GM12878 (cell line): ENCODE results near the gene BBS4. TPM values are rescaled to one million over a fixed set of nuclear protein-coding genes. Genes with fewer than 3 reads are reported as not detected.

Experiments used
- ATAC-seq: fragments of 200-7000 bp; cut with Tn5 transposase; 3 replicates; pipeline ENCODE4 v1.9.1; 2020; ENCODE audit warnings: mild to moderate bottlenecking, moderate library complexity
- BruUV-seq: library from RNA; stranded (reverse); fragments of 400-500 nt; replicated peaks from 2 replicates; lab custom pipeline; 2021; lab: Mats Ljungman, UMichigan
- CTCF ChIA-PET: fragments of 300-600 bp; sonication (Branson Sonifier 250); formaldehyde crosslinking; extraction: SDS; loops from one replicate; lab custom pipeline; 2021; ENCODE audit warnings: inconsistent platforms; lab: Yijun Ruan, JAX
- POLR2A ChIA-PET: fragments of 350-600 bp; formaldehyde crosslinking; extraction: SDS; loops from one replicate; lab custom pipeline; 2021; ENCODE audit warnings: inconsistent platforms; lab: Charles Lee
- RAD21 ChIA-PET: fragments of 300-600 bp; sonication (Branson Sonifier 250); formaldehyde crosslinking; loops from one replicate; lab custom pipeline; 2023; ENCODE audit warnings: antibody characterized with exemption; ENCODE audit not compliant: unreplicated experiment; lab: Charles Lee
- SMC1A ChIA-PET: fragments of 300-600 bp; sonication (Branson Sonifier 250); formaldehyde crosslinking; loops from one replicate; lab custom pipeline; 2023; ENCODE audit not compliant: unreplicated experiment, uncharacterized antibody; lab: Charles Lee
- DNase-seq: peaks from one replicate; pipeline ENCODE4 v3.0.0-alpha.2; 2011; ENCODE audit warnings: low read depth, low spot score
- FAIRE-seq: peaks from 3 replicates; lab custom pipeline; 2011; peaks lifted over from hg19 to GRCh38; lab: Jason Lieb, UNC
- H2AFZ ChIP-seq: 2 replicates; pipeline ENCODE4 v1.6.0; 2011; ENCODE audit warnings: low read depth, low read length, control low read depth; ENCODE audit not compliant: control insufficient read depth
- H3K27ac ChIP-seq: 2 replicates; pipeline ENCODE4 v1.5.1; 2011; ENCODE audit warnings: control low read depth; ENCODE audit not compliant: control insufficient read depth, insufficient read depth
- H3K27me3 ChIP-seq, 2 experiments: replicated peaks in 1 of 2; 2 replicates each; pipeline versions ENCODE4 v1.6.0 to v1.6.1; 2011; ENCODE audit warnings: low read length in 1 of 2; ENCODE audit not compliant: control insufficient read depth in 2 of 2, insufficient read depth in 2 of 2
- H3K36me3 ChIP-seq, 2 experiments: 2 replicates each; pipeline ENCODE4 v1.5.1; 2011; ENCODE audit warnings: low read length in 1 of 2; ENCODE audit not compliant: control insufficient read depth in 2 of 2, insufficient read depth in 2 of 2
- H3K4me1 ChIP-seq: 2 replicates; pipeline ENCODE4 v1.6.1; 2011; ENCODE audit warnings: mild to moderate bottlenecking, low read length, moderate library complexity, mixed read lengths; ENCODE audit not compliant: control insufficient read depth, insufficient read depth
- H3K4me2 ChIP-seq: 2 replicates; pipeline ENCODE4 v1.6.0; 2011; ENCODE audit warnings: control low read depth; ENCODE audit not compliant: control insufficient read depth, insufficient read depth
- H3K4me3 ChIP-seq: fragments of 200-600 bp; sonication (generic); 2 replicates; pipeline ENCODE4 v1.5.1; 2016
- H3K79me2 ChIP-seq: 2 replicates; pipeline ENCODE4 v1.6.0; 2011; ENCODE audit warnings: low read length; ENCODE audit not compliant: control insufficient read depth, insufficient read depth
- H3K9ac ChIP-seq: 2 replicates; pipeline ENCODE4 v1.8.0; 2011; ENCODE audit warnings: low read length, control low read depth, mixed read lengths; ENCODE audit not compliant: control insufficient read depth, insufficient read depth
- H3K9me3 ChIP-seq: replicated peaks from 3 replicates; pipeline ENCODE4 v1.5.1; 2011; ENCODE audit warnings: mild to moderate bottlenecking, low read length; ENCODE audit not compliant: control insufficient read depth, insufficient read depth
- H4K20me1 ChIP-seq: 2 replicates; pipeline ENCODE4 v1.6.0; 2011; ENCODE audit not compliant: control insufficient read depth, insufficient read depth
- BHLHE40 ChIP-seq, 2 experiments: fragments of 450-650 bp in 1 of 2; IDR thresholded peaks; 2 replicates each; pipeline ENCODE4 v1.6.1; 2011 to 2017; ENCODE audit warnings: low read depth in 2 of 2, borderline replicate concordance in 1 of 2, improper control_type of control experiment in 1 of 2, low read length in 1 of 2, mild to moderate bottlenecking in 1 of 2
- BRCA1 ChIP-seq: IDR thresholded peaks from 2 replicates; pipeline ENCODE4 v1.6.1; 2011; ENCODE audit warnings: low read depth, low read length, improper control_type of control experiment
- CBX3 ChIP-seq: fragments of 200-600 bp; sonication (generic); IDR thresholded peaks from 2 replicates; pipeline ENCODE4 v1.6.1; 2016; ENCODE audit warnings: low read depth, borderline replicate concordance
- CTCF ChIP-seq, 3 experiments: IDR thresholded peaks in 2 of 3; conservative IDR thresholded peaks in 1 of 3; 2 replicates each; pipeline ENCODE4 v1.5.1; 2011; ENCODE audit warnings: low read depth in 3 of 3, low read length in 3 of 3, mild to moderate bottlenecking in 3 of 3, control low read depth in 2 of 3, moderate library complexity in 2 of 3, inconsistent platforms in 1 of 3, mixed read lengths in 1 of 3; ENCODE audit not compliant: control insufficient read depth in 2 of 3, insufficient read depth in 1 of 3; ENCODE audit errors: extremely low read depth in 1 of 3
- DPF2 ChIP-seq: fragments of 450-650 bp; IDR thresholded peaks from 2 replicates; pipeline ENCODE4 v1.6.1; 2017; ENCODE audit warnings: mild to moderate bottlenecking
- IKZF2 ChIP-seq, 2 experiments: fragments of 450-650 bp; IDR thresholded peaks; 2 replicates each; pipeline ENCODE4 v1.6.1; 2017; ENCODE audit warnings: mild to moderate bottlenecking in 2 of 2, moderate library complexity in 2 of 2
- IRF4 ChIP-seq: IDR thresholded peaks from 2 replicates; pipeline ENCODE4 v1.6.1; 2011; ENCODE audit warnings: low read depth, low read length
- NFIC ChIP-seq: IDR thresholded peaks from 2 replicates; pipeline ENCODE4 v1.6.1; 2012; ENCODE audit warnings: low read depth, mild to moderate bottlenecking, inconsistent platforms, low read length, moderate library complexity
- RAD21 ChIP-seq: IDR thresholded peaks from 2 replicates; pipeline ENCODE4 v1.6.1; 2011; ENCODE audit warnings: mild to moderate bottlenecking, low read depth, low read length, moderate library complexity; ENCODE audit not compliant: insufficient read depth
- SIN3A ChIP-seq: IDR thresholded peaks from 2 replicates; pipeline ENCODE4 v1.6.1; 2012; ENCODE audit warnings: low read depth, low read length, improper control_type of control experiment
- STAT3 ChIP-seq: IDR thresholded peaks from 2 replicates; pipeline ENCODE4 v1.6.1; 2011; ENCODE audit warnings: low read depth, low read length, improper control_type of control experiment
- TCF12 ChIP-seq: IDR thresholded peaks from 2 replicates; pipeline ENCODE4 v1.6.1; 2011; ENCODE audit warnings: low read depth, mild to moderate bottlenecking, low read length
- ZBTB33 ChIP-seq: fragments of 450-650 bp; IDR thresholded peaks from 2 replicates; pipeline ENCODE4 v1.6.1; 2017; ENCODE audit warnings: mild to moderate bottlenecking
- ZNF592 ChIP-seq: fragments of 450-650 bp; IDR thresholded peaks from 2 replicates; pipeline ENCODE4 v1.6.1; 2017; ENCODE audit warnings: mild to moderate bottlenecking, moderate library complexity
- WGBS: methylation state at CpG from one replicate; pipeline ENCODE4 v1.1.6; 2016; ENCODE audit warnings: low lambda C conversion rate; ENCODE audit not compliant: insufficient replicate concordance, insufficient coverage; ENCODE audit errors: missing lambda C conversion rate; 5-methylcytosine and 5-hydroxymethylcytosine counted together
- in situ Hi-C: fragments of 300-500 bp; cut with MboI; formaldehyde crosslinking; loops from 9 replicates; pipeline ENCODE4 v1.14.3; 2018; ENCODE audit warnings: mixed read lengths
- intact Hi-C: fragments of 100-400 bp; cut with micrococcal nuclease; formaldehyde crosslinking; loops from one replicate; pipeline ENCODE4 v1.14.2; 2022; ENCODE audit not compliant: unreplicated experiment
- polyA plus RNA-seq, 11 experiments: library from polyadenylated mRNA; depleted of rRNA in 4 of 11; unstranded in 6 of 11; stranded (reverse) in 5 of 11; fragments of >200 nt; fragmentation: Nextera tagmentation in 4 of 11; fragmentation: Illumina TruSeq in 1 of 11; extraction: Ambion mirVana in 4 of 11; extraction: Trizol in 1 of 11; gene quantifications; 1 replicate in 1 of 11; 2 replicates in 10 of 11; pipeline versions ENCODE4 v1.2.1 to v1.2.3, GENCODE V29; 2011 to 2016; ENCODE audit warnings: inconsistent platforms in 2 of 11, missing spikeins in 2 of 11, low read depth in 1 of 11
- total RNA-seq, 4 experiments: library from RNA; depleted of rRNA in 3 of 4; stranded (reverse); fragments of >200 nt in 3 of 4; fragmentation: Illumina TruSeq in 1 of 4; extraction: Trizol in 1 of 4; gene quantifications; 2 replicates each; pipeline versions ENCODE4 v1.2.1 to v1.2.3, GENCODE V29; 2013 to 2021

Gene BBS4
- total and polyA plus RNA-seq, 10 of the 15 experiments (the other 5 are each of a cell fraction or from before 2014, with no cell fraction given): 7.2 to 22.1 (median 9.9) TPM

GRCh38 chr15:72784456-72784876, 98.5 kb downstream of the BBS4 start (continued):
- TF ChIP-seq ZNF592: no peak
- no peak for TF ChIP-seq IRF4
- no peak for TF ChIP-seq RAD21
- no peak for TF ChIP-seq SIN3A

DNA sequence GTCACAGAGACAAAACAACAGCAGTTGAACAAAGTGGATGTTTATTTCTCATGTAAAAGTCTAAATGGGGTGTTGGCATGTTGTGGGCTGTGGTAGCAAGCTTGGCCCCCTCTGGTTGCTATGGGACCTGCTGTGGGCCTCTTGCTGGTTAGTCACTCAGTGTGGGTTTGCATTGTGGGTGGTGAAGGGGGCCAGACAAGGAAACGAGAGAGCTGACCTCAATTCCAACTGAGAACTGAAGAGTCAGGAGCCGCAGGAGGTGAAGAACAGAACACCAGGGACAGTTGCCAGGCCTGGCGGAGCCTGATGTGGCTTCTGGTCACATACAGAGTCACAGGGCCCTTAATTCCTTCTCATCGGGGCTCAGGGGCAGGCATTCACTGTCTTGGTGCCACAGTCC, 99.4 kb downstream of the BBS4 start:
- Histone ChIP-seq H3K36me3 (0 out of 4 replicates have a peak, but pooled peaks cover 0 to 3% of the 10 kb centered on the region in 2 experiments), H3K27me3 (no peaks in the 10 kb centered on the region), H3K79me2 (peaks cover 31% of the 10 kb centered on the region), H3K27ac (no peak overlapping the region), H3K9ac (no peak overlapping the region), H2AFZ (peak overlapping the region; percentile 50), H3K4me2 (peak overlapping the region; percentile 46; the same call in 1 of the 2 replicates), H3K4me1 (peaks cover 31% of the 10 kb centered on the region), H3K4me3 (no peak overlapping the region), H3K9me3 (no peaks in the 10 kb centered on the region), H4K20me1 (peaks cover 3% of the 10 kb centered on the region; the same call in 1 of the 2 replicates)
- POLR2A ChIA-PET: no interaction called here
- intact Hi-C loops: loop anchor here (10.0 kb wide), 1 partner anchor 459 kb away; no protein-coding TSS in a partner anchor
- BruUV-seq: no TSS peak
- FAIRE-seq (no peak), ATAC-seq (peak; percentile 10; the same call in 2 of the 3 replicates), DNase-seq (no peak)
- in situ Hi-C loops: loop anchor here (5.0 to 10.0 kb wide), 2 partner anchors 297 to 849 kb away; partner anchors contain the start of gene NPTN
- RAD21 ChIA-PET: interaction anchor here (1.1 to 1.7 kb wide), 3 partner anchors 10 to 64 kb away, joined by 3 to 5 read pairs (median 4); no protein-coding TSS in a partner anchor
- WGBS: 43% methylated on average over 4 of the region's 4 CpGs
- SMC1A ChIA-PET: interaction anchor here (1.3 kb wide), 1 partner anchor 298 kb away, joined by 3 read pairs; no protein-coding TSS in a partner anchor
- CTCF ChIA-PET: interaction anchor here (0.6 to 4.8 kb wide), 7 partner anchors 9 to 297 kb away, joined by 3 to 34 read pairs (median 4); no protein-coding TSS in a partner anchor
- 0 out of 4 replicates have a peak, but pooled peaks of 1 of the 2 experiments have one; percentile 47 for TF ChIP-seq BHLHE40 (IDR thresholded peaks at IDR 0.05; ENCODE audit: borderline replicate concordance in 1 of 2, low read depth in 2 of 2, low read length in 1 of 2)
- TF ChIP-seq IKZF2 (IDR thresholded peaks at IDR 0.05): peak; percentile 56 to 67
- no peak for TF ChIP-seq TCF12
- no peak for TF ChIP-seq ZBTB33
- TF ChIP-seq BRCA1: no peak
- peak; percentile 24; the same call in 1 of the 2 replicates for TF ChIP-seq DPF2
- no peak for TF ChIP-seq CTCF (IDR thresholded peaks at IDR 0.05 in 2 of 3, conservative IDR thresholded peaks at IDR 0.05 in 1 of 3; ENCODE audit: control insufficient read depth in 2 of 3, extremely low read depth in 1 of 3, insufficient read depth in 1 of 3, low read depth in 3 of 3, low read length in 3 of 3)
- no peak for TF ChIP-seq CBX3
- TF ChIP-seq STAT3: no peak
- TF ChIP-seq NFIC: no peak
